OCI-LY1 (cell line): ENCODE measurements around the gene KIAA1614.

Experiments used
- CTCF ChIP-seq: fragments of 200-600 bp; sonication (generic), shearing (Covaris generic); IDR thresholded peaks from 2 replicates; pipeline ENCODE4 v1.5.1; 2017; ENCODE audit warnings: mild to moderate bottlenecking, antibody characterized with exemption, low read length, moderate library complexity, mixed read lengths
- EZH2 ChIP-seq: fragments of 200-600 bp; sonication (generic), shearing (Covaris generic); IDR thresholded peaks from 2 replicates; pipeline ENCODE4 v1.8.0; 2017; ENCODE audit warnings: borderline replicate concordance, mixed run types, mild to moderate bottlenecking, antibody characterized with exemption, low read length, moderate library complexity, mixed read lengths

- no peak for TF ChIP-seq CTCF
- TF ChIP-seq EZH2: no peak
These were observed 49.5 kb downstream of the KIAA1614 start for GRCh38 chr1:180962178-180962577.
